GM19043 (cell line): ENCODE measurements around the gene SLC2A9.

Experiments
- ATAC-seq: cut with Tn5 transposase; IDR thresholded peaks from one replicate; pipeline ENCODE4 v1.9.1; 2021; ENCODE audit warnings: low read depth; ENCODE audit not compliant: unreplicated experiment

SLC2A9 gene

DNA sequence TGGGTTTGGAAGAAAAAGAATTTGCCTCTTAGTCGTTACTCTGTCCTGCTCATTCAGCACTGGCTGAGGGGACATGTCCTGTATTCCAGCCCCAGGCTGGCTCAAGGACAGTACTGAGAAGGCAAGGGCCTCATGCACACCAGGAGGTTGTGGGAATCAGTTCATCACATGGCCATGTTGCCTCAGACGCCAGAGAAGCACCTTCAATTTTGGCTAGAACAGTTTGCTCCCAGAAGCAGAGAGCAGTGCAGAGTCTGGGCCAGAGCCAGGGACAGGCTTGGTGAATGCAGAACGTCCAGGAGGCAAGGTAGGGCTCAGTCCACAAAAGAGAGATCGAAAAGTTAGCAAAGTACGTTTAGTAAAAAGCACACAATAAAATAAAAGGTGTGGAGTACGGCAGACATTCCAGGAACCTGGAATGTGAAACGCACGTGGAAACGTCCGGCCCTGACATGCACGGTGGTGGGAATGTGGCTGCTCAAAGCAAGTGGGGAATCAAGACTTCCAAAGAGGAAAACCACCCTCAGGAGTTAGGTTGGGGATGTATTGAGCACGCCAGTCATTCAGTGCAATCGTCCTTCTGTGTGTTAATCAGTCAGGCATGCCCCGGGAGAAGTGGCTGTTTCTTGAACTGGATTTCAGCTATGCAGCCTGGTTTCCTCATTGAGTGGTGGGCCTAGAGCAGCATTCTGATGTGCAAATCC, 1.2 kb upstream of the SLC2A9 start:
- no peak for ATAC-seq

DNA sequence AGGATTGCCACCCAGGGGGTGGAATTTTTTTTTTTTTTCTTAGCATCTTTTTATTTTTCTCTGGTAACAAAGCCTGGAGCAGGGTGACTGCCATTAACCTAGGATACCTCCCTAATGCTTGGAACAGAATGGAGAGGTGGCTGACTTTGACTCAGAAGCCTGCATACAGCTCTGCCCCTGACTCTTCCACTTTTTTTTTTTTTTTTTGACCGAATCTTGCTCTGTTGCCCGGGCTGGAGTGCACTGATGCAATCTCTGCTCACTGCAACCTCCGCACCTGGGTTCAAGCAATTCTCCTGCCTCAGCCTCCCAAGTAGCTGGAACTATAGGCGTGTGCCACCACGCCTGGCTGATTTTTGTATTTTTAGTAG, 341 bp upstream of the SLC2A9 start:
- ATAC-seq, result no peak

DNA sequence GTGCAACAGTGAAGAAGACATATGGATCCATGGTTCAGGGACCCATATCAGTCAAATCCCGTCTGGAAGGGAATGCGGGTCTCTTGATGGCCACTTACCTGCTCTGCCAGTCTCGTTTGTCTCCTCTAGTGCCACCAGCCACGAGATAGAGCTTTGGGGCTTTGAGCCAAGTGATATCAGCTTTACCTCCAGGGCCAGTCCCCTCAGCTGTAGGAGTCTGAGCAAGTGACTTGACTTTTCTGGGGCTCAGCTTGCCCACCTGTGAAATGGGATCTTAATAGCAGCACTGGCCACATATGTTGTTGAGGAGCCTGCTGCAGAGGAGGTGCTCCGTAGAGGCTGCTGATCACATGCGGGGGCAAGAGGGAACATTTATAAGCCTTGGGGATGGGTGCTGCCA, 1.2 kb downstream of the SLC2A9 start:
- no peak for ATAC-seq

DNA sequence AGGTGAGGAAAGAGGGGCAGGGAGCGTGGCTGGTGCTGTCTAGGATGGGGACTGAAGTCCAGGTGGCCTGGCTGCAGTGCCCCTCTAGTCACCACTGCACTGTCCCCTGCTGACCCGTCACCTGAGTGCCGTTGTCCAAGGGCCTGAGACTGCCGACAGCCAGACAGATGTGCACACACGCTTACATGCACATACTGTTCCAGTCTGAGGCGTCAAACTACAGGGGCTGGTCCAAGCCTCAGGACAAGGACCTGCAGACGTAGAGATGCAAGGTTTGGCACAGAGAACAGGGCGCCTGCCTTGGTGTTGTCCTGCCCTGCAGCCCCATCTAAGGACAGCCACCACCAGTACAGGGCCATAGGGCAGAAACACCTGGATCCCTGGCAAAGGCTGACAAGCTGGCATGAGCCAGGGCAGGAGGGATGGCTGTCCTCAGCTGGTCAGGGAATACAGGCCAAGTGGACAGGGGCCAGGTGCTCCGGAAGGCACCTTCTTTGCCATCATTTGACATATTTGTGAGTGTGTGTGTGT, 1.7 kb downstream of the SLC2A9 start:
- ATAC-seq, result no peak

DNA sequence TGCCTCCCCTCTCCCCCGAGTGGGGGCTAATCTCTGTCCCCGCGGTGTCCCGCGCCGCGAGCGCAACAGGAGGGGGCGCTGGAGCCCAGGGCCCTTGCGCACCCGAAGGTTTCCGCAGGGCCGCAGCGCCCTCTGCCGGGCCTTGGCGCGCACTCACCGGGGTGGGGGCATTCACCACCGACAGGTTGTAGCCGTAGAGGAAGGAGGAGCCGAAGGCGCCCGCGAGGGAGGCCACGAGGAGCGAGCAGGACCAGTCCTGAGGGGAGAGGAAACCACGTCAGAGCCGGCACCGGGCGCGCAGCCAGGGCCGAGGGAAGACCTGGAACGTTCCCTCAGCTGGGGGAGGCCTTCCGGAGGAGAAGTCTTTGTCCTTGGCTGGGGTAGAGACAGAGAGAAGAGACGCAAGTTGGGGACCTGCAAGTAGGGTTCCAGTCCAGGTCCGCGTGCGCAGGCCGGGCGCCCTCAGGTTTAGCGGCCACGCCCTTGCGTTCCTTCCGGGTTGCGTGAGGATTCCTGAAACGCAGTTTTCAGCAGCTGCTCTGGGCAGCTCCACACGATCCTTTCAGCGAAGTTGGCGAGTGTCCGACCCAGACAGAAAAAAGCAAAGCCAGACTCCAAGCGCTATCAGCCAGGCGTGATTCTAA, 2.4 kb downstream of the SLC2A9 start:
- ATAC-seq, result peak; percentile 90

DNA sequence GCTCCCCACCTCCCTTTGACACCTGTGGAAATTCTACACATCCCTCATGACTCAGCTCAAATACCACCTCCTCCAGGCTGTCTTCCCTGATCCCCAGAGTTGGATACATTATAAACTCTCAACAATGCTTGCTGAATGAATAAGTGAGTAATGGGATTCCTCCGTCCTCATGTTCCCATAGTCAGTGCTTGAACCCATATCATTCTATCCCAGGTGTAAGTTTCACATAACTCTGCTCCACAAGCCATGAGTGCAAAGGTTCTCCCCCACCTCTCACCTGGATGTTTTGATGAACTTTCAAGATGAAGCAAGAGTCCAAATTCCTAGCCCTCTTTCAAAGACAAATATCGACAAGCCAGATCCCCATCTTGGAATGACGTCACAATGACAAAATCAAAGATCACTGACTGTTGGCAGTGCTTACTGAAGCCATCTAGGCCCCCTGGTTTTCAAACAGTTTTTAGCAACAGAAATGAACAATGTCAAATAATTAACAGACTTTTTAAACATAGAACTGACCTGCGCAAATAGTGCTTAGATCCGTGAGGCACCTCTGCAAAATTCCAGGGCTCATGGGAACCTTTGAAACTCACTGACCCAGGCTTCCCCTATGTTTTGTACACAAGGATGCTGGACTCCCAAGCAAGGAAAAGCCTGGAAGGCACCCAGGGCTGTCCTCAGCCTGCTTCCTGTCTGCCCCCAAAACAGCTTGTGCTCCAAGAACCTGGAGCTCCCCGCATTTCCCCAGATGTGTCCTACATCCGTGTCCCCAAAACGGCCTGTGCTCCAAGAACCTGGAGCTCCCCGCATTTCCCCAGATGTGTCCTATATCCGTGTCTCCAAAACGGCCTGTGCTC, 4.0 kb downstream of the SLC2A9 start:
- ATAC-seq, result no peak

DNA sequence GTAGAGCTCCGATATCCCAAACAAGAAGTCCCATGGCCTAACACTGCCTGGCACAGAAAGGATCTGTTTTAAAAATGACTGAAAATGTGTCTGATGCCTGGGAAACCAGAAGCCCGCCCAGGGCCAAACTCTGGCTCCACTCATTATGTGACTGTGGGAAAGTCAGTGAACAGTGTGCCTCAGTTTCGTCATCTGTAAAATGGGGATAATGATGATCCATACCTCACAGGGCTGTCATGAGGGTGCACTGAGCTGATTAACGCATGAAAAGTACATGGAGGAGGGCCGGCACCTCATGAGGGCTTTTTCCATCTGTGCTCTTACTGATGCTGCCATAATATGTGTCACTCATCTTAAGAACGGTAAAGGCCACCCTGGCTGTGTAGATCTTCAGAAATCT, 5.1 kb downstream of the SLC2A9 start:
- ATAC-seq, result no peak

DNA sequence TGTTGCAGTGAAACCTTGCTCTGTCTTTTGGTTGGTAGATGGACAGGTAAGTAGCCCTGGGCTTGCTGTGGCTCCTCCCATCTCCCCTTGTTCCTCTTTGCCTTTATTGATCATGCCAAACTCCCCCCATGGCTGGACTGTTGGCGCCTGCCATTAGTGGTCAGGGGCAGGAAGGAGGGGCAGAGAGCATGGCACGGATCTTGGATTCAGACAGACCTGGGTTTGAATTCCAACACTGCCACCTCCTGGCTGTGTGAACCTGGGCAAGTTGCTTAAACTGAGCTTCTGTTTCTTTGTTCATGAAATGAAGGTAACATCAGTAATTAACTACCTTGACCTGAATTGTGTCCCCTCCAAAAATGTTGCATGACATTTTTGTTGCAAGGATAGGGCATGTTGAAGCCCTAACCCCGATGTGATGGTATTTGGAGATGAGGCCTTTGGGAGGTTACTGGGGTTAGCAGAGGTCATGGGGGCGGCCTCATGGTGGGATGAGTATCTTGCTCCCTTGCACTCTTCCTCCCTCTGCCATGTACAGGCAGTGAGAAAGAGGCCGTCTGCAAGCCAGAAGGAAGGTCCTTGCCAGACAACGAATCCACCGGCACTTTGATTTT, 6.0 kb downstream of the SLC2A9 start:
- ATAC-seq, result no peak

DNA sequence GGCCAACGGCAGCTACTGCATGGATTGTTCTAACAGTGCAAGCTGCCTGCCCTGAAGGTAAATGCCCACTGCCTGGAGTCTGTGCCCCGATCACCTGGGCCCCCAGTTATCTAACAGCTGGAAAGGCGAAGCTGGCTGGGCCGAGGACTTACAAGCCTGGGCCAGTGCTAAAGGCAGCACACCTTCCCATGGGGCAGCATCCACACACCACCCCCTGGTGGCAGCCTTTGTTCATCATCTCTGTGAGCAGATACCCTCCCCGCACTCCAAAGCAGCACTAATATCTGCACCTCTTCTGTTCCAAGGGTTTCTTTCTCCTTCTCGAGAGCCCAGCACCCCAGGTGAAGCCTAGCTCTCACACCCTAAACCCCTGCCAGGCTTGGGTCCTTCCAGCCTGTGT, 7.6 kb downstream of the SLC2A9 start:
- peak; percentile 41 for ATAC-seq

DNA sequence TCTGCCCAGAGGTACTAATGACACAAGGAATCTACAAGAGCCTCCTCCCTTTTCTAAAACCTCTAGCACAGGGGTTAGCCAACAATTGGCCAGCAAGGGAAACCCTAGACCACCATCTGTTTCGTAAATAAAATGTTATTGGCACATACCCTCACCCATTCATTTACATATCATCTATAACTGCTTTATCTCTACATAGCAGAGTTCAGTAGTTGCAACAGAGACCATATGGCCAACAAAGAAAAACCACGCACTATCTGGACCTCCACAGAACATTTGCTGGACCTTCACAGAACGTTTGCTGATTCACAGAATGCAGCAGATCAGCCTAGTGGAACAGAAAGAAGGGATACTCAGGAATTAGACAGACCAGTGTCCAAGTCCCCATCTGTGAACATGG, 9.4 kb downstream of the SLC2A9 start:
- ATAC-seq, result no peak

DNA sequence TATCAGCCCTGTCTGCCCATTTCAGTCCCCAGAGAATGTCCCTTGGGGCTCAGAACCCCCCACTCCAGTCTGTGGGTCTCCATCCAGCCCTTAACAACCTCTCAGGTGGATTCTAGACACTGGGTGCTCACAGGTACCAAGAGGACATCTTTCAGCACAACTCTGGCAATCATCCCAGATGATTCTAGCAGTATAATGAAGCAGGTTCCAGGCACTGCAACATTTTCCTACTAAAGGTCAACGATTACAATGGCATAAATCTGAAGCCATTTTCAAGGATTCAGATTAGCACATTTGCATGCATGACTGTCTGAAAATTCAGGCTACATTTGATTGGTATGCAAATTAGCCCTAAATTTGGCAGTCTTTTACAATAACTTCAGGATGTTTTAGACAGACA, 10.0 kb downstream of the SLC2A9 start:
- no peak for ATAC-seq

DNA sequence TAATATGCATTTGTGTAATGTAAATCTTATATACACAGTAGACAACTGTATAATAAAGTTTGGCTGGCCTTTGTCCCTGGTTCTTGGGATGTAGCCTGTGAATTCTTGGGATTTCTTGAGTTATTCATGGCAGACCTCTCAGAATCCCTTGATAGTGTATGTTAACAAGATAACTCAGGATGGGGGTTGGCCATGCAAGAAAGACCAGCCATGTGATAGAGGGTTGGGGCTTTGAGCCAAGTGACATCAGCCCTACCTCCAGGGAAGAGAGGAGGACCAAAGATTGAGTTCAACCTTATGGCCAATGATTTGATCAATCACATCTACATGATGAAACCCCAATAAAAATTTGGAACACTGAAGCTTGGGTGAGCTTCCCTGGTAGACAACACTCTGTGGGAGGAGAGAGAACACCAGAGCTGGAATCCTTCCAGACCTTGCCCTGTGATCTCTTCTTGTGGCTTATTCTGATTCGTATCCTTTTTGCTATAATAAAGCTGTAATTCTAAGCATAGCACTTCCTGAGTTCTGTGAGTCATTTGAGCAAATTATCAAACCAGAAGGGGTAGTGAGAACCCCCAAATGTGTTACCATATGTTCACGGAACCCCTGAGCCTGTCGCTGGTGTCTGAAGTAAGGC, 11.3 kb downstream of the SLC2A9 start:
- ATAC-seq, result no peak

DNA sequence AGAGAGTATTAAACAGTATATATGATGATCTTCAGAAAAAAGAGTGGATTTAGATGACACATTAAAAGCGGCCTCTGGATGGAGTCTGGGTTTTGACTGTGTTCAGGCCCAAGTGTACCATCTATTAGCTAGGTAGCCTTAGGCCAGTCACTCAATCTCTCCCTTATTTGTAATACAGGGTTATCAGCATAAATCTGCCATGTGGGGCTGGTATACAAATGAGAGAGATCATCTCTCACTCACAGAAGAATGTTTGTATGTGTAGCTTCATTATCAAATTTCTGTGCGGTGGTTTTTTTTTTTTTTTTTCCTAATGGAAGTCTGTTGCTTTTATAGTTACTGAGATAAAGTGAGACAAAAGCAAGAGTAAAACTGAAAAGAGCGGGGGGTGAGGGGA, 12.7 kb downstream of the SLC2A9 start:
- no peak for ATAC-seq

DNA sequence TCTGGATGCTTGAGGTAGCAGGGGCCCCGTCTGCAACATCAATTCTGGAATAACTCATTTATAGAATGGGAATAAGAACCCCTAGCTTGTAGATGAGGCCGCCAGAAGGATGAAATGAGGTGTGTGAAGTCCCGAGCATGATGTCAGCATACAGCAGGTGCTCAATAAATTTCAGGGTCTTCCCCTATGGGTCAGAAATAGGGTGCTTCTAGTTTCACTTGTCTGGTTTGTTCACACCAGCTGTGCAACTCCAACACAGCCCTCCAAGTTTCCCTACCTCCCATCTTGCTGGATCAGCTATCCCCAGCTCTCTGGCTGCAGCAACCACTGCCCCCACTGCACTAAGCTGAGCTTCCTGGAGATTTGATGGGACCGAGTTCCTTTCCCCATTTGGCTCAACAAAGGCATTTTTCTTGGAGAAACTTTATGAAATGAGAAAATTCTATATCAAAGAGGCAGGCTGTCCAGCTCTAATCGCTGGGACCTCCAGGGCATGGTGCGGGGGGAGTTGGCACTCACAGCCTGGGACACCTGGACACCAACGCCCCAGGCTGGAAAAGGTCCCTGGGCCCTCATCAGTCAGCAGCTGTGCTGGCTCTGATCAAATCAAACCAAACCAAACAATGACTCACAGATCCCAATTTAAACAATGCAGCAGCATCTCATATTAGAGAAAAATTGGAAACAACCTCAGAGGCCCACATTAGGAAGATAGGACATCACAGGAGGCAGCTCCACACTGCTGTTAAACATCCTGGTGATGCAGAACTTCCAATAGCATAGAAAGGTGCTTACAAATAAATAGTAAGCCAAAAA, 13.3 kb downstream of the SLC2A9 start:
- no peak for ATAC-seq

DNA sequence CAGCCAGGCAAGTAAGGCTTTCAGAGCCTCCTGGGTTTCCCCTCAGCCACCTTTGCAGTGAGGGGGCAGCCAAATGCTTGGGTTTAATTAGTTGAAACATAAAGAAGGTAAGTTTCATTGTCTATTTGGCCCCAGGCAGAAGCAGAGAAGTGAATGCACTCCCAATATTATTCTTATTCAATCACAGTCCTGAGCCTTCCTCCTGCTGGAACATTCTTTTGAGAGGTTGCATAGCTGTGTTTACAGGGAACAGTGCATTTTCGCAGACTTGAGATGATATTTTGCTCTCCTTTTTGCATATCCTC, 13.9 kb downstream of the SLC2A9 start:
- peak; percentile 33 for ATAC-seq

DNA sequence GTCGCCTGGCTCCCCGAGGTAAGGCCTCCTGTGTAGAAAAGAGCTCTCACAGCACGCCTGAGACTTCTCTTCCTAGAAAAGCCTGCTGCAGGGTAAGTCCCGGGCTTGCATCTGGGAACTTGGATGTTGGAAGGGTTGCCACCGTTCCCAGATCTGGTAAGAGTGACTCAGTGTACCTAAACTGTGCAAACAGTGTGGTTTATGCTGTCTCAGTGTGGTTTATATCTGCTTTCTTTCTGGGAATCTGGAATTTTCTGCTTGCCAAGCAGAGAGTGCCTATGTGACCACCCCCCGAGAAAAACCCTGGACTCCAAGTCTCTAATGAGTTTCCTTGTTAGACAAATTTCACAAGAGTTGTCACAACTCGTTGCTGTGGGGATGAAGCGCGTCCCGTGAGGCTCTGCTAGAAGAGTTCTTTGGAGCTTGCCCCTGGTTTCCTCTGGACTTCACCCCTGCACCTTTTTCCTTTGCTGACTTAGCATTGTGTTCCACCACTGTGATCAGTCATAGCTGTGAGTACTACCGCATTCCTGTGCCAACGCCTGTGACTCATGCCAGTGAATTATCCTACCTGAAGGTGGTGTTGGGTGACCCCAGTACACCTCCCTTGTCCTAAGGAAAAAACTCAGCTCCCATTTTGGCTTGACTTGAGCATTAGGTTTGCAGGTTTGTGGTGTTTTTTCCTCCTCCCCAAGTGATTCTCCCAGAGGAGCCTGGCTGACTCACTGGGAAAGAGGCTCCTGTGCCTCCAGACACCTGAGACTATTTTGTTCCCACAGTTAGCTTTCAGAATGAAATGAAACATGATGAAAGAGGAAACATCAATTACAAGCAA, 14.5 kb downstream of the SLC2A9 start:
- peak; percentile 5 for ATAC-seq

DNA sequence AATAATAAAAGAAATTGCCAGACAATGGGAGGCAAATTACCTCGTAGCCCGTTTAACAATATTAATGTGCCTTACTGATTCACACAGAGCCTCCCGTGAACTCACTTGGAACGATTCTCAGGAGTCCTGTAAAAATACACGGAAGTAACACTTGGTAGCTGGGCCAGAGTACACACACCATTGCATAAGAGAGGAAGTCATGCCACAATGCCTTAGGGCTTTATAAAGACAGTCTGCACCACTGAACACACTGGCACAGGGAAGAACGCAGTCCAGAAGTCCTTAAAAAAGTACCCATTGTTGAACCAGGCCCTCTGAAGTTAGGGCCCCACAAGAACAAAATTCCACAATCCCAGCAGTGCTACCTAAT, 15.1 kb downstream of the SLC2A9 start:
- peak; percentile 34 for ATAC-seq

DNA sequence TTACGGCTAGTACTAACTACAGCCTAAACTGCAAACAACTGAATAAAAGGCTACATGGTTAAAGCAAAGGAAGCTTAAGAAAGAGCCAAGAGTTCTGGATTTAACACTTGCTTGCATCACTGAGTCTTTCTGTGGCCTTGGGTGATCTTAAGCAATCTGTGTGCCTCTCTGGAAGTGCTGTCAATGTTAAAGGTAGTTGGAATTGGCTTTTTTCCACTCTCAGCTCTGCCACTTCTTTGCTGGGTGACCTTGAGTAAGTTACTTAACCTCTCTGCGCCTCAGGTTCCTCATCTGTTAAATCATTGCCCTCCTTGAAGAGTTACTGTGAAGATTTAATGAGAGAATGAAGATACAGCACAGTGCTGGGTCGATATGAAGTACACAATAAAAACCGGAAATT, 15.7 kb downstream of the SLC2A9 start:
- ATAC-seq, result no peak

DNA sequence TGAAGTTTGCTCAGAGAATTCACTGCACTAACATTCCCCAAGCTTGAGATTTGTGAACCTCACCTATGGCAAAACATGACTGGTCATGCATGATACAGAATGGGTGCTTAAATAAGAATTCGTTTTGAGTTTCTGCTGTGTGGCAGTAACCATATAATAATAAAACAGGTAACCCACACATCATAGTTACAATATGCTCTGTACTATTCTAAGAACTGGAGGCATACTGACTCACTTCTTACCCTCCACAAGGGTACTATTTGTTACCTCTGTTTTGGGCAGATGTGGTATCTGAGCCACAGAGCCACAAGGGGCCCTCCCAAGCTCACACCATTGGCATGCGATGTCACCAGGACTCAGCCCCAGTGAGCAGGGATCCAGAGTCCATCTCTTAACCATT, 17.6 kb downstream of the SLC2A9 start:
- no peak for ATAC-seq
